HepG2 (cell line): ENCODE data around the gene RAB40C. TPM values are rescaled to one million over a fixed set of nuclear protein-coding genes. Genes with fewer than 3 reads are reported as not detected.

ENCODE experiments used
- CBX5 ChIP-seq: sonication (generic); formaldehyde crosslinking; IDR thresholded peaks from 2 replicates; pipeline ENCODE4 v1.4.0; 2020; ENCODE audit warnings: missing genetic modification reagents, borderline replicate concordance
- FOXJ3 ChIP-seq: sonication (generic); formaldehyde crosslinking; IDR thresholded peaks from 2 replicates; pipeline ENCODE4 v1.4.0; 2020; ENCODE audit warnings: missing genetic modification reagents, mild to moderate bottlenecking, borderline replicate concordance
- HNRNPLL ChIP-seq: fragments of 200-400 bp; formaldehyde crosslinking; IDR thresholded peaks from 2 replicates; pipeline ENCODE4 v1.6.1; 2017; ENCODE audit warnings: mild to moderate bottlenecking, low read depth, low read length; ENCODE audit not compliant: poor library complexity, severe bottlenecking
- MAFF ChIP-seq: IDR thresholded peaks from 2 replicates; pipeline ENCODE4 v1.6.1; 2011; ENCODE audit warnings: low read depth, low read length, improper control_type of control experiment
- MEIS1 ChIP-seq: sonication (generic); formaldehyde crosslinking; IDR thresholded peaks from 2 replicates; pipeline ENCODE4 v1.9.0; 2021; ENCODE audit warnings: mild to moderate bottlenecking, missing genetic modification reagents, moderate library complexity, borderline replicate concordance
- MIXL1 ChIP-seq: IDR thresholded peaks from 2 replicates; pipeline ENCODE4 v1.6.1; 2016
- NKX3-1 ChIP-seq: sonication (generic); formaldehyde crosslinking; IDR thresholded peaks from 2 replicates; pipeline ENCODE4 v1.5.0; 2020; ENCODE audit warnings: missing genetic modification reagents
- PPARG ChIP-seq: conservative IDR thresholded peaks from 2 replicates; pipeline ENCODE4 v1.6.1; 2016; ENCODE audit warnings: missing biosample characterization, missing genetic modification reagents
- ZNF562 ChIP-seq: sonication (generic); formaldehyde crosslinking; IDR thresholded peaks from 2 replicates; pipeline ENCODE4 v1.8.0; 2022; ENCODE audit warnings: missing genetic modification reagents, borderline replicate concordance
- ZNF577 ChIP-seq: sonication (generic); formaldehyde crosslinking; IDR thresholded peaks from 2 replicates; pipeline ENCODE4 v1.4.0; 2020; ENCODE audit warnings: mild to moderate bottlenecking, low read depth, missing genetic modification reagents, borderline replicate concordance
- ZNF607 ChIP-seq: sonication (generic); formaldehyde crosslinking; IDR thresholded peaks from 2 replicates; pipeline ENCODE4 v1.5.1; 2020; ENCODE audit warnings: missing genetic modification reagents, mild to moderate bottlenecking, borderline replicate concordance
- ZNF629 ChIP-seq: sonication (generic); formaldehyde crosslinking; conservative IDR thresholded peaks from 2 replicates; pipeline ENCODE4 v1.5.0; 2020; ENCODE audit warnings: missing genetic modification reagents
- ZNF83 ChIP-seq: sonication (generic); formaldehyde crosslinking; IDR thresholded peaks from 2 replicates; pipeline ENCODE4 v1.4.0; 2020; ENCODE audit warnings: missing genetic modification reagents, mild to moderate bottlenecking, borderline replicate concordance
- polyA plus RNA-seq, 8 experiments: library from polyadenylated mRNA; depleted of rRNA in 3 of 8; stranded (reverse) in 7 of 8; unstranded in 1 of 8; fragments of >200 nt; fragmentation: Illumina TruSeq in 4 of 8; extraction: Trizol in 4 of 8; gene quantifications; 2 replicates each; pipeline versions ENCODE4 v1.2.1 to v1.2.3, GENCODE V29; 2011 to 2016; ENCODE audit warnings: low read depth in 4 of 8, missing spikeins in 1 of 8, mixed read lengths in 1 of 8; ENCODE audit not compliant: insufficient read depth in 1 of 8
- total RNA-seq, 5 experiments: library from RNA; depleted of rRNA; stranded (reverse); fragments of >200 nt; fragmentation: Illumina TruSeq; extraction: Trizol; gene quantifications; 2 replicates each; pipeline ENCODE4 v1.2.3, GENCODE V29; 2016; ENCODE audit warnings: low read depth in 1 of 5
- TF ChIP-seq, protein P1 (sequence below): sonication (generic); formaldehyde crosslinking; IDR thresholded peaks from 2 replicates; pipeline ENCODE4 v1.4.0; 2020; ENCODE audit warnings: missing genetic modification reagents
- TF ChIP-seq, protein P2 (sequence below): sonication (generic); formaldehyde crosslinking; IDR thresholded peaks from 2 replicates; pipeline ENCODE4 v1.8.1; 2023; ENCODE audit warnings: mild to moderate bottlenecking, missing genetic modification reagents
- TF ChIP-seq, protein P3 (sequence below): sonication (generic); formaldehyde crosslinking; IDR thresholded peaks from 2 replicates; pipeline ENCODE4 v1.9.0; 2021; ENCODE audit warnings: missing genetic modification reagents, mild to moderate bottlenecking, borderline replicate concordance
- TF ChIP-seq, protein P4 (sequence below): sonication (generic); formaldehyde crosslinking; IDR thresholded peaks from 2 replicates; pipeline ENCODE4 v1.5.1; 2020; ENCODE audit warnings: missing genetic modification reagents, mild to moderate bottlenecking, borderline replicate concordance
- TF ChIP-seq, protein P5 (sequence below): sonication (generic); formaldehyde crosslinking; conservative IDR thresholded peaks from 2 replicates; pipeline ENCODE4 v1.8.0; 2022; ENCODE audit warnings: mild to moderate bottlenecking, moderate library complexity, missing genetic modification reagents

Gene RAB40C
- total and polyA plus RNA-seq, 2 of the 13 experiments (the other 11 are each of a cell fraction or from before 2014, with no cell fraction given), result 7.7 to 11.5 TPM

DNA sequence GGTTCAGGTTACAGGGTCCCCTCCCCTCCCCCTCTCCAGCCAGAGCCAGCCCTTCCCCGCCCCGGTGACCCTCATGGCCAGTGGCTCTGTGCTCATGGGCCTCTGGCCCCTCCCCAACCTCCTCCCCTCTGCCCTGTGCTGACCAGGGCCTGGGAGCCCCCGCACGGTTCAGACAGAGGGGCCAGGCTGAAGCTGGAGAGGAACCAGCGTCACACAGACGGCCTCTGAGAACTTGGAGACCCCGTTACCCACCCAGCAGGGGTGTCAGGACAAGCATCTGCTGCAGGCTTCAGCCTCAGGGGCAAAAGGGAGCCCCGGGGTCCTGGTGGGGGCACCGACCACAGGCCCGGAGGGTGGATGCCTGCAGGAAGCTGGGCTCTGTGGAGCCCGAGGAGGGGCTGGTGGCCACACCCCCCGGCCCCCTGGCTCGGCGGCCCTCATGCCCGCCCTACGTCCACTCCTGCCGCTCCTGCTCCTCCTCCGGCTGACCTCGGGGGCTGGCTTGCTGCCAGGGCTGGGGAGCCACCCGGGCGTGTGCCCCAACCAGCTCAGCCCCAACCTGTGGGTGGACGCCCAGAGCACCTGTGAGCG lies 41.0 kb downstream of the RAB40C start, which contains the start of gene WFIKKN1 (continued):
- TF ChIP-seq, protein P1, sequence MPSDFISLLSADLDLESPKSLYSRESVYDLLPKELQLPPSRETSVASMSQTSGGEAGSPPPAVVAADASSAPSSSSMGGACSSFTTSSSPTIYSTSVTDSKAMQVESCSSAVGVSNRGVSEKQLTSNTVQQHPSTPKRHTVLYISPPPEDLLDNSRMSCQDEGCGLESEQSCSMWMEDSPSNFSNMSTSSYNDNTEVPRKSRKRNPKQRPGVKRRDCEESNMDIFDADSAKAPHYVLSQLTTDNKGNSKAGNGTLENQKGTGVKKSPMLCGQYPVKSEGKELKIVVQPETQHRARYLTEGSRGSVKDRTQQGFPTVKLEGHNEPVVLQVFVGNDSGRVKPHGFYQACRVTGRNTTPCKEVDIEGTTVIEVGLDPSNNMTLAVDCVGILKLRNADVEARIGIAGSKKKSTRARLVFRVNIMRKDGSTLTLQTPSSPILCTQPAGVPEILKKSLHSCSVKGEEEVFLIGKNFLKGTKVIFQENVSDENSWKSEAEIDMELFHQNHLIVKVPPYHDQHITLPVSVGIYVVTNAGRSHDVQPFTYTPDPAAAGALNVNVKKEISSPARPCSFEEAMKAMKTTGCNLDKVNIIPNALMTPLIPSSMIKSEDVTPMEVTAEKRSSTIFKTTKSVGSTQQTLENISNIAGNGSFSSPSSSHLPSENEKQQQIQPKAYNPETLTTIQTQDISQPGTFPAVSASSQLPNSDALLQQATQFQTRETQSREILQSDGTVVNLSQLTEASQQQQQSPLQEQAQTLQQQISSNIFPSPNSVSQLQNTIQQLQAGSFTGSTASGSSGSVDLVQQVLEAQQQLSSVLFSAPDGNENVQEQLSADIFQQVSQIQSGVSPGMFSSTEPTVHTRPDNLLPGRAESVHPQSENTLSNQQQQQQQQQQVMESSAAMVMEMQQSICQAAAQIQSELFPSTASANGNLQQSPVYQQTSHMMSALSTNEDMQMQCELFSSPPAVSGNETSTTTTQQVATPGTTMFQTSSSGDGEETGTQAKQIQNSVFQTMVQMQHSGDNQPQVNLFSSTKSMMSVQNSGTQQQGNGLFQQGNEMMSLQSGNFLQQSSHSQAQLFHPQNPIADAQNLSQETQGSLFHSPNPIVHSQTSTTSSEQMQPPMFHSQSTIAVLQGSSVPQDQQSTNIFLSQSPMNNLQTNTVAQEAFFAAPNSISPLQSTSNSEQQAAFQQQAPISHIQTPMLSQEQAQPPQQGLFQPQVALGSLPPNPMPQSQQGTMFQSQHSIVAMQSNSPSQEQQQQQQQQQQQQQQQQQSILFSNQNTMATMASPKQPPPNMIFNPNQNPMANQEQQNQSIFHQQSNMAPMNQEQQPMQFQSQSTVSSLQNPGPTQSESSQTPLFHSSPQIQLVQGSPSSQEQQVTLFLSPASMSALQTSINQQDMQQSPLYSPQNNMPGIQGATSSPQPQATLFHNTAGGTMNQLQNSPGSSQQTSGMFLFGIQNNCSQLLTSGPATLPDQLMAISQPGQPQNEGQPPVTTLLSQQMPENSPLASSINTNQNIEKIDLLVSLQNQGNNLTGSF (CRISPR knock-in tag), result no peak
- TF ChIP-seq ZNF577 (no peak), ZNF562 (CRISPR knock-in tag) (no peak), MAFF (no peak), CBX5 (no peak), ZNF83 (CRISPR knock-in tag) (no peak), PPARG (CRISPR knock-in tag) (no peak), FOXJ3 (no peak), HNRNPLL (peak; percentile 27), MEIS1 (CRISPR knock-in tag) (no peak), NKX3-1 (no peak), MIXL1 (CRISPR knock-in tag) (no peak), ZNF629 (CRISPR knock-in tag) (no peak), ZNF607 (no peak)
- TF ChIP-seq, protein P2, sequence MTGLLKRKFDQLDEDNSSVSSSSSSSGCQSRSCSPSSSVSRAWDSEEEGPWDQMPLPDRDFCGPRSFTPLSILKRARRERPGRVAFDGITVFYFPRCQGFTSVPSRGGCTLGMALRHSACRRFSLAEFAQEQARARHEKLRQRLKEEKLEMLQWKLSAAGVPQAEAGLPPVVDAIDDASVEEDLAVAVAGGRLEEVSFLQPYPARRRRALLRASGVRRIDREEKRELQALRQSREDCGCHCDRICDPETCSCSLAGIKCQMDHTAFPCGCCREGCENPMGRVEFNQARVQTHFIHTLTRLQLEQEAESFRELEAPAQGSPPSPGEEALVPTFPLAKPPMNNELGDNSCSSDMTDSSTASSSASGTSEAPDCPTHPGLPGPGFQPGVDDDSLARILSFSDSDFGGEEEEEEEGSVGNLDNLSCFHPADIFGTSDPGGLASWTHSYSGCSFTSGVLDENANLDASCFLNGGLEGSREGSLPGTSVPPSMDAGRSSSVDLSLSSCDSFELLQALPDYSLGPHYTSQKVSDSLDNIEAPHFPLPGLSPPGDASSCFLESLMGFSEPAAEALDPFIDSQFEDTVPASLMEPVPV (CRISPR knock-in tag), result no peak
- TF ChIP-seq, protein P3, sequence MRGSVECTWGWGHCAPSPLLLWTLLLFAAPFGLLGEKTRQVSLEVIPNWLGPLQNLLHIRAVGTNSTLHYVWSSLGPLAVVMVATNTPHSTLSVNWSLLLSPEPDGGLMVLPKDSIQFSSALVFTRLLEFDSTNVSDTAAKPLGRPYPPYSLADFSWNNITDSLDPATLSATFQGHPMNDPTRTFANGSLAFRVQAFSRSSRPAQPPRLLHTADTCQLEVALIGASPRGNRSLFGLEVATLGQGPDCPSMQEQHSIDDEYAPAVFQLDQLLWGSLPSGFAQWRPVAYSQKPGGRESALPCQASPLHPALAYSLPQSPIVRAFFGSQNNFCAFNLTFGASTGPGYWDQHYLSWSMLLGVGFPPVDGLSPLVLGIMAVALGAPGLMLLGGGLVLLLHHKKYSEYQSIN (CRISPR knock-in tag), result no peak
- TF ChIP-seq, protein P4, sequence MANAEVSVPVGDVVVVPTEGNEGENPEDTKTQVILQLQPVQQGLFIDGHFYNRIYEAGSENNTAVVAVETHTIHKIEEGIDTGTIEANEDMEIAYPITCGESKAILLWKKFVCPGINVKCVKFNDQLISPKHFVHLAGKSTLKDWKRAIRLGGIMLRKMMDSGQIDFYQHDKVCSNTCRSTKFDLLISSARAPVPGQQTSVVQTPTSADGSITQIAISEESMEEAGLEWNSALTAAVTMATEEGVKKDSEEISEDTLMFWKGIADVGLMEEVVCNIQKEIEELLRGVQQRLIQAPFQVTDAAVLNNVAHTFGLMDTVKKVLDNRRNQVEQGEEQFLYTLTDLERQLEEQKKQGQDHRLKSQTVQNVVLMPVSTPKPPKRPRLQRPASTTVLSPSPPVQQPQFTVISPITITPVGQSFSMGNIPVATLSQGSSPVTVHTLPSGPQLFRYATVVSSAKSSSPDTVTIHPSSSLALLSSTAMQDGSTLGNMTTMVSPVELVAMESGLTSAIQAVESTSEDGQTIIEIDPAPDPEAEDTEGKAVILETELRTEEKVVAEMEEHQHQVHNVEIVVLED (CRISPR knock-in tag), result no peak; the same call in 1 of the 2 replicates
- TF ChIP-seq, protein P5, sequence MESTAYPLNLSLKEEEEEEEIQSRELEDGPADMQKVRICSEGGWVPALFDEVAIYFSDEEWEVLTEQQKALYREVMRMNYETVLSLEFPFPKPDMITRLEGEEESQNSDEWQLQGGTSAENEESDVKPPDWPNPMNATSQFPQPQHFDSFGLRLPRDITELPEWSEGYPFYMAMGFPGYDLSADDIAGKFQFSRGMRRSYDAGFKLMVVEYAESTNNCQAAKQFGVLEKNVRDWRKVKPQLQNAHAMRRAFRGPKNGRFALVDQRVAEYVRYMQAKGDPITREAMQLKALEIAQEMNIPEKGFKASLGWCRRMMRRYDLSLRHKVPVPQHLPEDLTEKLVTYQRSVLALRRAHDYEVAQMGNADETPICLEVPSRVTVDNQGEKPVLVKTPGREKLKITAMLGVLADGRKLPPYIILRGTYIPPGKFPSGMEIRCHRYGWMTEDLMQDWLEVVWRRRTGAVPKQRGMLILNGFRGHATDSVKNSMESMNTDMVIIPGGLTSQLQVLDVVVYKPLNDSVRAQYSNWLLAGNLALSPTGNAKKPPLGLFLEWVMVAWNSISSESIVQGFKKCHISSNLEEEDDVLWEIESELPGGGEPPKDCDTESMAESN, result no peak
